Suprapubic skin (tissue), 4 donors: ENCODE measurements around the gene OLFML2A. TPM values are rescaled to one million over a fixed set of nuclear protein-coding genes. Genes with fewer than 3 reads are reported as not detected.

Experiments used
- DNase-seq, 2 donors: peaks; one replicate each; pipeline ENCODE4 v3.0.0-alpha.2; 2019; ENCODE audit warnings: low spot score in 2 of 2
- H3K27ac ChIP-seq: fragments of 200-600 bp; sonication (generic); one replicate; pipeline ENCODE4 v1.5.1; 2019
- H3K27me3 ChIP-seq: fragments of 200-600 bp; sonication (generic); one replicate; pipeline ENCODE4 v1.5.1; 2019
- H3K36me3 ChIP-seq: fragments of 200-600 bp; sonication (generic); one replicate; pipeline ENCODE4 v1.5.1; 2019
- H3K4me1 ChIP-seq: fragments of 200-600 bp; sonication (generic); one replicate; pipeline ENCODE4 v1.5.1; 2019
- H3K4me3 ChIP-seq: fragments of 200-600 bp; sonication (generic); one replicate; pipeline ENCODE4 v1.5.1; 2019; ENCODE audit warnings: mild to moderate bottlenecking
- H3K9me3 ChIP-seq: fragments of 200-600 bp; sonication (generic); one replicate; pipeline ENCODE4 v1.5.1; 2019
- EP300 ChIP-seq: sonication (generic); formaldehyde crosslinking; IDR thresholded peaks from one replicate; pipeline ENCODE4 v1.6.1; 2017; ENCODE audit warnings: antibody characterized with exemption
- POLR2A ChIP-seq, 2 donors: fragments of 450-650 bp; IDR thresholded peaks; one replicate each; pipeline ENCODE4 v1.6.1; 2017; ENCODE audit warnings: antibody characterized with exemption in 2 of 2, mild to moderate bottlenecking in 2 of 2, moderate library complexity in 2 of 2
- POLR2AphosphoS5 ChIP-seq, 3 donors: sonication (generic); formaldehyde crosslinking; IDR thresholded peaks; one replicate each; pipeline ENCODE4 v1.6.1; 2017; ENCODE audit warnings: antibody characterized with exemption in 3 of 3
- WGBS: methylation state at CpG from one replicate; pipeline ENCODE4 v1.1.5; 2018; 5-methylcytosine and 5-hydroxymethylcytosine counted together
- total RNA-seq, 4 donors: library from RNA; depleted of rRNA; stranded (reverse); fragments of >200 nt; gene quantifications; one replicate each; pipeline ENCODE4 v1.1.0, GENCODE V29; 2016
- TF ChIP-seq, protein P1 (sequence below), 2 donors: fragments of 200-600 bp in 1 of 2; fragments of 450-650 bp in 1 of 2; sonication (generic) in 1 of 2; IDR thresholded peaks; one replicate each; pipeline ENCODE4 v1.5.1; 2016 to 2019; ENCODE audit warnings: antibody characterized with exemption in 2 of 2, mild to moderate bottlenecking in 1 of 2, moderate library complexity in 1 of 2

The OLFML2A gene
- total RNA-seq, 4 donors from 2014 or later = 14.6 to 36.8 (median 18.9) TPM

DNA sequence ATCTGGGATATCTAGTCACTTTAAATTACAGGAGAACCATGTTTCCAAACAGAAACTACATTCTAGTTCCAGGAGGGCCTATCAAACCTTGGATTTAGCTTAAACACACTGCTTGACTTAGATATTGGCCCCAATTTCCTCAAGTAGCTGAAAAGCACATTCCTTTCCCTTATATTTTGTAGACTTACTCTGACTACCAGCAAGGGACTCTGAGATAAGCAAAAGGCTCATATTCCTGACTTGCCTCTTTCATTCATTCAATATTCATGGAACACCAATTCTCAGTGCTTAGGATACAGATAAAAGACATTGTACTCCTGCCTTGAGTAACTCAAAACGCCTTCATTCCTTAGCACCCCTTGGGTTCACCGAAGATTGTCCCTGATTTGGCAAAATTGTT, 17.6 kb upstream of the OLFML2A start:
- no peaks in the 10 kb centered on the region for H3K9me3 ChIP-seq
- no peak overlapping the region for H3K4me3 ChIP-seq
- peaks cover 51% of the 10 kb centered on the region for H3K27me3 ChIP-seq
- no peak for DNase-seq
- TF ChIP-seq POLR2AphosphoS5 (IDR thresholded peaks at IDR 0.05) (no peak), EP300 (no peak), POLR2A (IDR thresholded peaks at IDR 0.05) (no peak)
- TF ChIP-seq, protein P1, sequence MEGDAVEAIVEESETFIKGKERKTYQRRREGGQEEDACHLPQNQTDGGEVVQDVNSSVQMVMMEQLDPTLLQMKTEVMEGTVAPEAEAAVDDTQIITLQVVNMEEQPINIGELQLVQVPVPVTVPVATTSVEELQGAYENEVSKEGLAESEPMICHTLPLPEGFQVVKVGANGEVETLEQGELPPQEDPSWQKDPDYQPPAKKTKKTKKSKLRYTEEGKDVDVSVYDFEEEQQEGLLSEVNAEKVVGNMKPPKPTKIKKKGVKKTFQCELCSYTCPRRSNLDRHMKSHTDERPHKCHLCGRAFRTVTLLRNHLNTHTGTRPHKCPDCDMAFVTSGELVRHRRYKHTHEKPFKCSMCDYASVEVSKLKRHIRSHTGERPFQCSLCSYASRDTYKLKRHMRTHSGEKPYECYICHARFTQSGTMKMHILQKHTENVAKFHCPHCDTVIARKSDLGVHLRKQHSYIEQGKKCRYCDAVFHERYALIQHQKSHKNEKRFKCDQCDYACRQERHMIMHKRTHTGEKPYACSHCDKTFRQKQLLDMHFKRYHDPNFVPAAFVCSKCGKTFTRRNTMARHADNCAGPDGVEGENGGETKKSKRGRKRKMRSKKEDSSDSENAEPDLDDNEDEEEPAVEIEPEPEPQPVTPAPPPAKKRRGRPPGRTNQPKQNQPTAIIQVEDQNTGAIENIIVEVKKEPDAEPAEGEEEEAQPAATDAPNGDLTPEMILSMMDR (IDR thresholded peaks at IDR 0.05) = no peak
- H3K4me1 ChIP-seq = no peaks in the 10 kb centered on the region
- no peaks in the 10 kb centered on the region for H3K36me3 ChIP-seq
- H3K27ac ChIP-seq = no peak overlapping the region
- 94% methylated on average over 2 of the region's 2 CpGs for WGBS

DNA sequence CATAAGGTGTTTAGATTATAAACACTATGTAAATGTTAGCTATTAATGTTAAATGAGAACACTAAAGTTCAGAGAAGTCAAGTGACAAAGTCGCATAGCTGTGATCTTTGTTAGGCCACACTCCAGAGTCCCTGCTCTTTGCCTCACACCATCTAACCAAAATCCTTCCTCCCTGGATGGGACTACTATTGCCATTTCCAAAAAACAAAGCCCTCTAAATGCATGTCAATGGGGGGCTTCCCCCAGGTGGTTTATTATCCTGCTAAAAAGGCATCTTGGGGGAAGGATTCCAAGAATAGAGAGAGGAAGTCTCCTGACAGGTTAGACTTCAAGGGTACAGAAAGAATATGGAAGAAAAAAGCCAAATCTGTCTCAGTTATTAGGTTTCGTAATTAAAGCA, 16.2 kb upstream of the OLFML2A start:
- H3K36me3 ChIP-seq = no peaks in the 10 kb centered on the region
- TF ChIP-seq POLR2A (IDR thresholded peaks at IDR 0.05) (no peak), POLR2AphosphoS5 (IDR thresholded peaks at IDR 0.05) (no peak), EP300 (no peak)
- TF ChIP-seq, protein P1 (IDR thresholded peaks at IDR 0.05) = no peak
- H3K4me1 ChIP-seq = no peaks in the 10 kb centered on the region
- WGBS = 92% methylated on average over 2 of the region's 2 CpGs
- H3K4me3 ChIP-seq = no peak overlapping the region
- DNase-seq = no peak
- H3K9me3 ChIP-seq = no peaks in the 10 kb centered on the region
- H3K27me3 ChIP-seq = peaks cover 47% of the 10 kb centered on the region
- no peak overlapping the region for H3K27ac ChIP-seq

DNA sequence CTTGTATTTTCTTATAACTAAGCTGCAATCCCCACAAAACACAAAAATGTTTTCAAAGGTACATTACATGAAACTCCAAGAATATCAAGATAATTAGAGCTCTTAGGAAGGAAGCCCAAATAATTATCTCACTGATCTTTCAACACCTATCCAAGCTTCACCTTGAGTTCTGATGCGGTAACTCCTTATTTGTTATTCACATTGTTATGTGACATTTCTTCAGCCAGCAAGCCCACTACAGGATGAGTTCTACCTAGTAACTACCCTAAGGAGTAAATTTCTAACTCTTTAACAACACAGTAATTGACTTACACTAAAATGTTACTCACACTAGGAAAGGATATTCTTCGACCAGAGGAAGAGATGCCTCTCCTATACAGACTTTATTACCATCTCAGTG, 15.7 kb upstream of the OLFML2A start:
- Histone ChIP-seq H3K4me3 (no peak overlapping the region), H3K36me3 (no peaks in the 10 kb centered on the region), H3K27ac (no peak overlapping the region), H3K27me3 (peaks cover 45% of the 10 kb centered on the region), H3K4me1 (no peaks in the 10 kb centered on the region), H3K9me3 (no peaks in the 10 kb centered on the region)
- DNase-seq = no peak
- WGBS = 65% methylated on average over 2 of the region's 2 CpGs
- TF ChIP-seq EP300 (no peak), POLR2AphosphoS5 (IDR thresholded peaks at IDR 0.05) (no peak)
- TF ChIP-seq, protein P1 (IDR thresholded peaks at IDR 0.05) = no peak

DNA sequence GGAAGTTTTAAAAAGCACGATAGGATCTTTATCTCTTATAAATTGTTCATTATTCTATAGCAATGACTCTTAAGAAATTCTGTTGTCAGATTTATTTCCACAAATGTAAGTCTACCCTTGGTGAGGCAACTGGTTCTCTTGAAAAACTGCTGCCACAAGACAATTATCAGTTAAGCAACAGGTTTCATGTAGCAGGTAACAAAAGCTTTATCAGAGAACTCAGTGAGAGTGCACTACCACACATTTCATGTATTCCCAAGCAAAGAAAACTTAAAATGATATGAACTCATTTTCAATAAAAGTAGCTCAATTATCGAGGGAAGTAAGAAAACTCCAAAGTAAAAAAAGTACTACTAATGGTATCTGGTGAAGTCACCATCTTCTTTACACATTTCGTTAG, 15.2 kb upstream of the OLFML2A start:
- DNase-seq = no peak
- 90% methylated on average over 3 of the region's 3 CpGs for WGBS
- TF ChIP-seq, protein P1 (IDR thresholded peaks at IDR 0.05) = no peak
- TF ChIP-seq POLR2A (IDR thresholded peaks at IDR 0.05) (no peak), POLR2AphosphoS5 (IDR thresholded peaks at IDR 0.05) (no peak), EP300 (no peak)
- Histone ChIP-seq H3K36me3 (no peaks in the 10 kb centered on the region), H3K27ac (no peak overlapping the region), H3K27me3 (peaks cover 45% of the 10 kb centered on the region), H3K4me3 (no peak overlapping the region), H3K4me1 (no peaks in the 10 kb centered on the region), H3K9me3 (no peaks in the 10 kb centered on the region)

DNA sequence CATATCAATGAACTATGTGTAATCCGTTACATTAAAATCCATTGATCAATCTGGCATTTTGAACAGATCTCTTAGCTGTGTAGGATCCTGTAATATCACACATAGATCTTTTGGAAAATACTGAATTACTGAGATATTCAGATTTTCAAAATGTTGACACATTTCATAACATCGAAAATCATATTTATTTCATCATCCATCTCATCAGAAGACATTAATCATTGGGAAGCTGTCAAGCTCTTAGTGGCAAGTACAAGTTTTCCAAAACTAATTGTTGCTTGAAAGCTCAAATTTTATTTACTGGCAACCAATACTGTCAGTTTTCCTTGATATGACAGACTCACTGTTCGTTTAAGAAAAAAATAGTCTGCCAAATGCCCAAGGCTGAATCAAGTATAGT, 14.3 kb upstream of the OLFML2A start:
- Histone ChIP-seq H3K9me3 (no peaks in the 10 kb centered on the region), H3K36me3 (no peaks in the 10 kb centered on the region), H3K27me3 (peaks cover 47% of the 10 kb centered on the region), H3K4me1 (no peaks in the 10 kb centered on the region), H3K27ac (no peak overlapping the region), H3K4me3 (no peak overlapping the region)
- WGBS = 68% methylated on average over 3 of the region's 3 CpGs
- DNase-seq = no peak
- TF ChIP-seq, protein P1 (IDR thresholded peaks at IDR 0.05) = no peak
- TF ChIP-seq POLR2AphosphoS5 (IDR thresholded peaks at IDR 0.05) (no peak), EP300 (no peak), POLR2A (IDR thresholded peaks at IDR 0.05) (no peak)
